Measurements from ENCODE around the gene AK5.

AK5 gene

GRCh38 chr1:77585610-77586314 is 303.9 kb downstream of the AK5 start:
- TF ChIP-seq CTCF (IDR thresholded peaks at IDR 0.05; ENCODE audit: extremely low read depth, insufficient read depth, missing control alignments) = no peak
- no peak for DNase-seq (ENCODE audit: low spot score)
- in situ Hi-C loops (cut with MboI; ENCODE audit: low pct_unique_long_range_greater_than_20kb, low sequenced_read_pairs, unreplicated experiment) = no loop called here

- TF ChIP-seq CTCF (IDR thresholded peaks at IDR 0.05; ENCODE audit: extremely low read depth, insufficient read depth, missing control alignments) = no peak
- in situ Hi-C loops (cut with MboI; ENCODE audit: low pct_unique_long_range_greater_than_20kb, low sequenced_read_pairs, unreplicated experiment) = no loop called here
- DNase-seq (ENCODE audit: low spot score) = no peak
Measured at GRCh38 chr1:77589231-77589630, 307.4 kb downstream of the AK5 start.

GRCh38 chr1:77590651-77591050 is 308.8 kb downstream of the AK5 start:
- no peak for TF ChIP-seq CTCF (IDR thresholded peaks at IDR 0.05; ENCODE audit: extremely low read depth, insufficient read depth, missing control alignments)
- no peak for DNase-seq (ENCODE audit: low spot score)

GRCh38 chr1:77592906-77593305 is 311.1 kb downstream of the AK5 start:
- in situ Hi-C loops (cut with MboI; ENCODE audit: low pct_unique_long_range_greater_than_20kb, low sequenced_read_pairs, unreplicated experiment) = no loop called here
- no peak for DNase-seq (ENCODE audit: low spot score)
- no peak for TF ChIP-seq CTCF (IDR thresholded peaks at IDR 0.05; ENCODE audit: extremely low read depth, insufficient read depth, missing control alignments)

More at GRCh38 chr1:77590651-77591050, 308.8 kb downstream of the AK5 start:
- in situ Hi-C loops (cut with MboI; ENCODE audit: low pct_unique_long_range_greater_than_20kb, low sequenced_read_pairs, unreplicated experiment) = no loop called here

- TF ChIP-seq CTCF (IDR thresholded peaks at IDR 0.05; ENCODE audit: extremely low read depth, insufficient read depth, missing control alignments) = no peak
- in situ Hi-C loops (cut with MboI; ENCODE audit: low pct_unique_long_range_greater_than_20kb, low sequenced_read_pairs, unreplicated experiment) = no loop called here
- peak; percentile 36 for DNase-seq (ENCODE audit: low spot score)
Measured at GRCh38 chr1:77594366-77595112, 312.7 kb downstream of the AK5 start.

- in situ Hi-C loops (cut with MboI; ENCODE audit: low pct_unique_long_range_greater_than_20kb, low sequenced_read_pairs, unreplicated experiment) = no loop called here
- no peak for TF ChIP-seq CTCF (IDR thresholded peaks at IDR 0.05; ENCODE audit: extremely low read depth, insufficient read depth, missing control alignments)
- DNase-seq (ENCODE audit: low spot score) = no peak
Measured at GRCh38 chr1:77597310-77597709, 315.5 kb downstream of the AK5 start.
